Epithelial cell of prostate (primary cell): ENCODE data around the gene TGFBR1.
"Not testable (repeated sequence)": the region's sequence is repeated elsewhere in the genome, so short reads cannot be mapped to it uniquely, and the experiment has no call there.

Source experiments
- DNase-seq: peaks from one replicate; pipeline ENCODE4 v3.0.0-alpha.2; 2011; ENCODE audit warnings: low read depth, low spot score
- H3K27ac ChIP-seq: fragments of 450-650 bp; 2 replicates; pipeline ENCODE4 v1.5.1; 2017; ENCODE audit warnings: mild to moderate bottlenecking

The TGFBR1 gene

GRCh38 chr9:99183616-99184015 lies 78.7 kb downstream of the TGFBR1 start:
- DNase-seq = no peak
- no peak overlapping the region for H3K27ac ChIP-seq

DNA sequence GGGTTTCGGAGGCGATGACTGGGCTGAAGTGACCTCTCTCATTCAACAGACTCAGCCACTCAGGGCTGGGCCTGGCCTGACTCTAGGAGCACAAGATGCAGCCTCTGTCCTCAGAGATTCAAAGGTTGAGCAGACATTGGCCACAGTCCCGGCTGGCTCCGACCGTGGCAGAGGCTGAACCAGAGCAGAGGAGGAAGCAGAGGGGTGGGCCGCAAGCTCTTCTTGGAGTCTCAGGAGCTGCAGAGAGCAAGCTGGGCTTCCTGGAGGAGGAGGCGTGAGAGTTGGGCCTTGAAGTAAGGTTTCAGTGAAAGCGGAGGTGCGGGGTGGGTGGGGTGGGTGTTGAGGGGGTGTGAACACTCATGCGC lies 79.2 kb downstream of the TGFBR1 start:
- no peak for DNase-seq
- no peak overlapping the region for H3K27ac ChIP-seq

- no peak overlapping the region for H3K27ac ChIP-seq
- DNase-seq = peak; percentile 34
Measured at GRCh38 chr9:99184475-99185347, 79.8 kb downstream of the TGFBR1 start.

DNA sequence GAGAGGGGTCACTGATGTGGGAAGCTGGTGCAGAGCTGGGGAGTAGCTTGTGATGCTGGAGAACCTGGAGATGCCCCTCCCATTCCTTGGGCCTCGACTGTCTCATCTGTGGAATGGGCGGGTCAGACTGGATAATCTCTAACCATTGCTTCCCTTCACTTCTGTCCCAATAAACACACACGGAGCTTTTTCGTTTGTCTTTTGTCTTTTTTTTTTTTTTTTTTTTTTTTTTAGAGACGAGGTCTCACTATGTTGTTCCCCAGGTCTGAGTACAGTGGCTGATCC lies 80.4 kb downstream of the TGFBR1 start:
- no peak overlapping the region for H3K27ac ChIP-seq
- DNase-seq = no peak

DNA sequence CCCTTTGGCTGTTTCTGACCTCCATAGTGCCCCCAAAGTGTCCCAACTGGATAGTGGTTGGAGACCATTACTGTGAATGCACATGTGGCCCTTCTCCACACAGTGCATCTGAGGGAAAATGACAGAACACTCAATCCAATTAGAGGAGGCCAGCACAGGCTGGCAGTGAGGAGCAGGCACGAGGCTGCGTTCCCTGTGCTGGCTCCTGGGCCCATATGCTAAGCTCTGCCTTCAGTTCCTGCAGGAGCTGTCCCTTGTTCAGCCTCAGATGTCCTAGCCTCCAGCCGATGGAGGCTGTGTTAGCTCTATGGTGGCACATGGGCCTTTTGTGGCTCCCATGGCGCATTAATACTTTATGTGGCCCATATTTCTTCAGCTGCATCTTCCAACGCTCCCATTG lies 81.0 kb downstream of the TGFBR1 start:
- DNase-seq = no peak
- H3K27ac ChIP-seq = no peak overlapping the region

GRCh38 chr9:99187311-99187710 lies 82.4 kb downstream of the TGFBR1 start:
- no peak overlapping the region for H3K27ac ChIP-seq
- DNase-seq = no peak

GRCh38 chr9:99189186-99189585 lies 84.3 kb downstream of the TGFBR1 start:
- DNase-seq = no peak
- H3K27ac ChIP-seq = no peak overlapping the region

- H3K27ac ChIP-seq = no peak overlapping the region
- no peak for DNase-seq
Measured at GRCh38 chr9:99189887-99190596, 85.1 kb downstream of the TGFBR1 start.

GRCh38 chr9:99190597-99191283 lies 85.8 kb downstream of the TGFBR1 start:
- no peak for DNase-seq

GRCh38 chr9:99192786-99193465 lies 88.0 kb downstream of the TGFBR1 start:
- H3K27ac ChIP-seq = no peak overlapping the region
- no peak for DNase-seq

More at GRCh38 chr9:99190597-99191283, 85.8 kb downstream of the TGFBR1 start:
- no peak overlapping the region for H3K27ac ChIP-seq

GRCh38 chr9:99193466-99193821 lies 88.5 kb downstream of the TGFBR1 start:
- DNase-seq = no peak
- H3K27ac ChIP-seq = no peak overlapping the region

GRCh38 chr9:99196484-99196883 lies 91.6 kb downstream of the TGFBR1 start:
- not testable (repeated sequence) for DNase-seq, H3K27ac ChIP-seq

GRCh38 chr9:99197124-99197630 lies 92.3 kb downstream of the TGFBR1 start:
- no peak overlapping the region for H3K27ac ChIP-seq
- no peak for DNase-seq

- DNase-seq = no peak
- H3K27ac ChIP-seq = no peak overlapping the region
Measured at GRCh38 chr9:99197987-99198386, 93.1 kb downstream of the TGFBR1 start.

- no peak for DNase-seq
- H3K27ac ChIP-seq = no peak overlapping the region
Measured at GRCh38 chr9:99199938-99200539, 95.1 kb downstream of the TGFBR1 start.

DNA sequence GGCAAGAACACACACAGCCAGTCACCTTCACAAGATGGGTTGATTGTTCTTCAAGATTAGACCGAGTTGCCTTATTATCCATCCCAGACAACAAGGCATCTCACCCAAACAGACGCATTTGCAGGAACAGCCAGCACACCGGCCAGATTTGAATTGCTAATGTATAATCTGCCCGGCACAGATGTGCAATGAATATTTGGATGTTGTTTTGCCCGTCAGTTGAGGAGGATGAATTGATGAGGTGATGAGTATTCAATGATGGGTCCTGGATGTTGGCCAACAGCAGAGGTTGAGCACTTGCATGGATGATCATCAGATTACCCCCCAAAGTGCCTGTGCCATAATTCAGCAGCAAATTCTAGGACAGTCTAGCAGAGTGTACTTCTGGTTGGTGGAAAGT lies 96.7 kb downstream of the TGFBR1 start:
- DNase-seq = no peak
- no peak overlapping the region for H3K27ac ChIP-seq
